PC-3 (cell line): ENCODE data around the gene TPPP3. TPM values are rescaled to one million over a fixed set of nuclear protein-coding genes. Genes with fewer than 3 reads are reported as not detected.

Source experiments
- ATAC-seq: fragments of 200-7000 bp; cut with Tn5 transposase; 2 replicates; pipeline ENCODE4 v1.9.1; 2020; ENCODE audit warnings: mild to moderate bottlenecking, moderate library complexity
- BruUV-seq: library from RNA; stranded (reverse); fragments of 400-500 nt; replicated peaks from 2 replicates; lab custom pipeline; 2021; lab: Mats Ljungman, UMichigan
- CTCF ChIA-PET: fragments of 300-600 bp; sonication (Branson Sonifier 250); formaldehyde crosslinking; loops from one replicate; lab custom pipeline; 2022; ENCODE audit warnings: antibody characterized with exemption; lab: Charles Lee
- POLR2A ChIA-PET: fragments of 300-600 bp; sonication (Branson Sonifier 250); formaldehyde crosslinking; loops from one replicate; lab custom pipeline; 2022; ENCODE audit warnings: antibody characterized with exemption; ENCODE audit not compliant: unreplicated experiment; lab: Charles Lee
- DNase-seq: peaks from one replicate; pipeline ENCODE4 v3.0.0-alpha.2; 2015
- H2AFZ ChIP-seq: fragments of 300-600 bp; sonication (generic); 2 replicates; pipeline ENCODE4 v1.6.0; 2016; ENCODE audit warnings: antibody characterized with exemption, low read length
- H3F3A ChIP-seq: fragments of 300-600 bp; sonication (generic); one replicate; pipeline ENCODE4 v1.6.0; 2017; ENCODE audit warnings: antibody characterized with exemption, low read length, control low read depth, mild to moderate bottlenecking; ENCODE audit not compliant: unreplicated experiment
- H3K27ac ChIP-seq: fragments of 300-600 bp; sonication (generic); 2 replicates; pipeline ENCODE4 v1.5.1; 2016; ENCODE audit warnings: mild to moderate bottlenecking, low read length
- H3K27me3 ChIP-seq: fragments of 300-600 bp; sonication (generic); 2 replicates; pipeline ENCODE4 v1.6.1; 2016; ENCODE audit warnings: low read length, mixed read lengths
- H3K36me3 ChIP-seq: fragments of 300-600 bp; sonication (generic); 2 replicates; pipeline ENCODE4 v1.6.1; 2016; ENCODE audit warnings: low read depth, mixed run types, low read length, mixed read lengths
- H3K4me1 ChIP-seq: fragments of 300-600 bp; sonication (generic); 2 replicates; pipeline ENCODE4 v1.5.1; 2016; ENCODE audit warnings: low read length; ENCODE audit not compliant: insufficient read depth
- H3K4me2 ChIP-seq: fragments of 300-600 bp; sonication (generic); 2 replicates; pipeline ENCODE4 v1.6.0; 2016; ENCODE audit warnings: low read length
- H3K4me3 ChIP-seq: fragments of 300-600 bp; sonication (generic); 2 replicates; pipeline ENCODE4 v1.5.1; 2016; ENCODE audit warnings: mild to moderate bottlenecking, low read length, mixed read lengths
- H3K79me2 ChIP-seq: fragments of 300-600 bp; sonication (generic); 2 replicates; pipeline ENCODE4 v1.6.1; 2017; ENCODE audit warnings: low read length, mixed read lengths
- H3K9ac ChIP-seq: fragments of 300-600 bp; sonication (generic); 2 replicates; pipeline ENCODE4 v1.6.0; 2016; ENCODE audit warnings: mild to moderate bottlenecking, low read length
- H3K9me2 ChIP-seq: fragments of 300-600 bp; sonication (generic); replicated peaks from 2 replicates; pipeline ENCODE4 v1.6.1; 2016; ENCODE audit warnings: mixed run types, low read length, mixed read lengths
- H3K9me3 ChIP-seq: fragments of 300-600 bp; sonication (generic); 2 replicates; pipeline ENCODE4 v1.6.1; 2016; ENCODE audit warnings: low read length, mixed read lengths
- H4K20me1 ChIP-seq: fragments of 300-600 bp; sonication (generic); 2 replicates; pipeline ENCODE4 v1.6.1; 2016; ENCODE audit warnings: low read length, mixed read lengths
- EZH2 ChIP-seq: fragments of 300-600 bp; sonication (generic); IDR thresholded peaks from one replicate; pipeline ENCODE4 v1.6.1; 2017; ENCODE audit warnings: antibody characterized with exemption, mild to moderate bottlenecking, low read length; ENCODE audit not compliant: unreplicated experiment
- EZH2phosphoT487 ChIP-seq: fragments of 300-600 bp; sonication (generic); IDR thresholded peaks from 2 replicates; pipeline ENCODE4 v1.6.1; 2018; ENCODE audit warnings: mild to moderate bottlenecking, antibody characterized with exemption, low read length, borderline replicate concordance
- intact Hi-C: fragments of 100-400 bp; cut with micrococcal nuclease; formaldehyde crosslinking; loops from 2 replicates; pipeline ENCODE4 v1.9.0; 2023
- total RNA-seq: library from RNA; depleted of rRNA; stranded (reverse); fragments of >200 nt; gene quantifications from 2 replicates; pipeline ENCODE4 v1.2.3, GENCODE V29; 2014
- TF ChIP-seq, protein P1 (sequence below): fragments of 300-600 bp; sonication (generic); conservative IDR thresholded peaks from 2 replicates; pipeline ENCODE4 v1.5.1; 2017; ENCODE audit warnings: antibody characterized with exemption, low read depth, mild to moderate bottlenecking, low read length

TPPP3 gene
- total RNA-seq, 1 experiment from 2014 or later = not detected

GRCh38 chr16:67426022-67426421 lies 32.7 kb upstream of the TPPP3 start:
- Histone ChIP-seq H3K79me2 (no peaks in the 10 kb centered on the region), H3K9me3 (no peaks in the 10 kb centered on the region), H3K9ac (no peak overlapping the region), H3F3A (no peaks in the 10 kb centered on the region), H3K9me2 (no peaks in the 10 kb centered on the region), H3K27ac (no peak overlapping the region), H3K4me2 (no peak overlapping the region), H2AFZ (no peak overlapping the region), H3K27me3 (no peaks in the 10 kb centered on the region), H4K20me1 (no peaks in the 10 kb centered on the region), H3K4me1 (no peaks in the 10 kb centered on the region; the same call in 1 of the 2 replicates), H3K36me3 (no peaks in the 10 kb centered on the region), H3K4me3 (no peak overlapping the region)
- no TSS peak for BruUV-seq
- CTCF ChIA-PET = no interaction called here
- DNase-seq = no peak
- TF ChIP-seq, protein P1, sequence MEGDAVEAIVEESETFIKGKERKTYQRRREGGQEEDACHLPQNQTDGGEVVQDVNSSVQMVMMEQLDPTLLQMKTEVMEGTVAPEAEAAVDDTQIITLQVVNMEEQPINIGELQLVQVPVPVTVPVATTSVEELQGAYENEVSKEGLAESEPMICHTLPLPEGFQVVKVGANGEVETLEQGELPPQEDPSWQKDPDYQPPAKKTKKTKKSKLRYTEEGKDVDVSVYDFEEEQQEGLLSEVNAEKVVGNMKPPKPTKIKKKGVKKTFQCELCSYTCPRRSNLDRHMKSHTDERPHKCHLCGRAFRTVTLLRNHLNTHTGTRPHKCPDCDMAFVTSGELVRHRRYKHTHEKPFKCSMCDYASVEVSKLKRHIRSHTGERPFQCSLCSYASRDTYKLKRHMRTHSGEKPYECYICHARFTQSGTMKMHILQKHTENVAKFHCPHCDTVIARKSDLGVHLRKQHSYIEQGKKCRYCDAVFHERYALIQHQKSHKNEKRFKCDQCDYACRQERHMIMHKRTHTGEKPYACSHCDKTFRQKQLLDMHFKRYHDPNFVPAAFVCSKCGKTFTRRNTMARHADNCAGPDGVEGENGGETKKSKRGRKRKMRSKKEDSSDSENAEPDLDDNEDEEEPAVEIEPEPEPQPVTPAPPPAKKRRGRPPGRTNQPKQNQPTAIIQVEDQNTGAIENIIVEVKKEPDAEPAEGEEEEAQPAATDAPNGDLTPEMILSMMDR = no peak
- TF ChIP-seq EZH2phosphoT487 (no peak), EZH2 (no peak)
- POLR2A ChIA-PET = no interaction called here
- no peak for ATAC-seq
- intact Hi-C loops = no loop called here

DNA sequence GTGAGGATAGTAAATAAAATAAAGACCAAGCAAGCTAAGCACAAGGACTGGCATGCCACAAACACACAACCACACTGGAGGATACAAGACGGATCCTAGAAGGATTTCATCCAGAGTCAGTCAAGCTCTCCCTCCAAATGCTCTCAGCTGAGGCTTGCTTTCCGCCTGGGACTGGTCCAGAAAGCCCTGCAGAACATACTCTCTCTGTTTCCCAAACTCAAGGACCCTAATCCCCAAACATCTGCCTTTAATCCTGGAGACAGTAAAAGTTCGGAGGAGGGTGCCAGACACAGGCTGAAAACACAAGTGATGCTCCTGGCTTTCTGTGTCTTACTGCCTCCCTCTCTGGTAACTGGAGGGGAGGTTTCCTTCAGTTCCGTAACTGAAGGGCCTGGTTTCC lies 32.3 kb upstream of the TPPP3 start:
- no peak for DNase-seq
- no TSS peak for BruUV-seq
- TF ChIP-seq EZH2 = no peak
- H3K4me2 ChIP-seq = no peak overlapping the region
- no peaks in the 10 kb centered on the region for H4K20me1 ChIP-seq
- H3K9me3 ChIP-seq = no peaks in the 10 kb centered on the region
- H3K27ac ChIP-seq = no peak overlapping the region
- intact Hi-C loops = no loop called here
- no peak overlapping the region for H3K9ac ChIP-seq
- H3K9me2 ChIP-seq = no peaks in the 10 kb centered on the region
- no peaks in the 10 kb centered on the region for H3F3A ChIP-seq
- H3K36me3 ChIP-seq = no peaks in the 10 kb centered on the region
- H2AFZ ChIP-seq = no peak overlapping the region
- no peaks in the 10 kb centered on the region for H3K79me2 ChIP-seq
- CTCF ChIA-PET = no interaction called here
- H3K4me1 ChIP-seq = no peaks in the 10 kb centered on the region; the same call in 1 of the 2 replicates
- POLR2A ChIA-PET = no interaction called here
- H3K27me3 ChIP-seq = no peaks in the 10 kb centered on the region
- no peak overlapping the region for H3K4me3 ChIP-seq
- no peak for ATAC-seq

DNA sequence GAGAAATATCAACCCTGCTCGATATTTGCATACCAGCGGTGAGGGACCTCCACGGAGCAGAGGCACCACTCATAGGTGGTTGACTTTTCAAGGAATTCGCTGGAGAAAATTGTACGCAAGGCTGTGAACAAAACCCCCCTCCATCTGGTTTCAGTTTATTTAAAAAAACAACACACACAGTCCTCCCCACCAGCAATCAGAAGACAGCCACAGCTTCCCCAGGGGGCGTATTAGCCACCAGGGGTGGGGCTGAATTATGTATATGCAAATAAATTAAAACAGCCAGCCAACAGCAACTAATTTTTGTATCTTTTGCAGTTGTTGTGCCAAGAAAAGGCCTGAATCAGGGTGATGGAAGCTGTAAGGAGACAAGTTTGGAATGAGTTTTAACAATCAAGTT lies 31.8 kb upstream of the TPPP3 start:
- Histone ChIP-seq H4K20me1 (no peaks in the 10 kb centered on the region), H3K9me2 (no peaks in the 10 kb centered on the region), H3K4me1 (no peaks in the 10 kb centered on the region; the same call in 1 of the 2 replicates), H3K27me3 (no peaks in the 10 kb centered on the region), H3K27ac (no peak overlapping the region), H3F3A (no peaks in the 10 kb centered on the region), H2AFZ (no peak overlapping the region), H3K4me2 (no peak overlapping the region), H3K4me3 (no peak overlapping the region), H3K9me3 (no peaks in the 10 kb centered on the region), H3K9ac (no peak overlapping the region), H3K36me3 (no peaks in the 10 kb centered on the region), H3K79me2 (no peaks in the 10 kb centered on the region)
- DNase-seq (no peak), ATAC-seq (no peak)
- CTCF ChIA-PET = no interaction called here
- intact Hi-C loops = no loop called here
- POLR2A ChIA-PET = no interaction called here
- no peak for TF ChIP-seq EZH2phosphoT487
- no peak for TF ChIP-seq EZH2
- TF ChIP-seq, protein P1 = no peak
- no TSS peak for BruUV-seq
